T1000 (cell line): ENCODE results near the gene USP40.

ENCODE experiments used
- DNase-seq: peaks from one replicate; lab custom pipeline; 2025; ENCODE audit warnings: mixed read lengths; lab: John Stamatoyannopoulos, UW

Gene USP40

GRCh38 chr2:233426619-233427342, 139.8 kb downstream of the USP40 start:
- DNase-seq = peak; percentile 72
